DND-41 (cell line): ENCODE measurements around the gene AHNAK.

Experiments used
- ATAC-seq: fragments of 200-7000 bp; cut with Tn5 transposase; 3 replicates; pipeline ENCODE4 v1.9.1; 2021; ENCODE audit warnings: low read depth; ENCODE audit not compliant: insufficient read depth
- DNase-seq: peaks from one replicate; pipeline ENCODE4 v3.0.0-alpha.2; 2020
- H2AFZ ChIP-seq: 2 replicates; pipeline ENCODE4 v1.6.0; 2012; ENCODE audit warnings: low read depth, low read length
- H3K27ac ChIP-seq: 2 replicates; pipeline ENCODE4 v1.5.1; 2012; ENCODE audit warnings: low read length, inconsistent platforms
- H3K27me3 ChIP-seq: fragments of 200-600 bp; sonication (generic); 2 replicates; pipeline ENCODE4 v1.6.0; 2012; ENCODE audit warnings: low read length, mild to moderate bottlenecking, inconsistent platforms; ENCODE audit not compliant: insufficient read depth, poor library complexity
- H3K36me3 ChIP-seq: 2 replicates; pipeline ENCODE4 v1.5.1; 2012; ENCODE audit warnings: low read length, inconsistent platforms; ENCODE audit not compliant: insufficient read depth
- H3K4me1 ChIP-seq: 2 replicates; pipeline ENCODE4 v1.5.1; 2012; ENCODE audit warnings: mild to moderate bottlenecking, low read length; ENCODE audit not compliant: insufficient read depth
- H3K4me2 ChIP-seq: 2 replicates; pipeline ENCODE4 v1.6.0; 2012; ENCODE audit warnings: mild to moderate bottlenecking, moderate library complexity, low read length, inconsistent platforms; ENCODE audit not compliant: insufficient read depth
- H3K4me3 ChIP-seq, 2 experiments: fragments of 200-600 bp in 1 of 2; shearing (Covaris generic) in 1 of 2; 2 replicates each; pipeline ENCODE4 v1.5.1; 2012 to 2016; ENCODE audit warnings: inconsistent platforms in 2 of 2, low read length in 2 of 2, mild to moderate bottlenecking in 2 of 2, low read depth in 1 of 2, moderate library complexity in 1 of 2
- H3K79me2 ChIP-seq: 2 replicates; pipeline ENCODE4 v1.6.0; 2012; ENCODE audit warnings: low read length, inconsistent platforms; ENCODE audit not compliant: insufficient read depth
- H3K9ac ChIP-seq: 2 replicates; pipeline ENCODE4 v1.6.0; 2012; ENCODE audit warnings: low read depth, mild to moderate bottlenecking, inconsistent platforms, low read length, moderate library complexity
- H3K9me3 ChIP-seq: 2 replicates; pipeline ENCODE4 v1.5.1; 2012; ENCODE audit warnings: low read length, moderate library complexity, mild to moderate bottlenecking, inconsistent platforms; ENCODE audit not compliant: insufficient read depth, severe bottlenecking
- H4K20me1 ChIP-seq: 2 replicates; pipeline ENCODE4 v1.6.0; 2012; ENCODE audit warnings: low read length; ENCODE audit not compliant: insufficient read depth
- EZH2 ChIP-seq: IDR thresholded peaks from 3 replicates; pipeline ENCODE4 v1.6.1; 2012; ENCODE audit warnings: borderline replicate concordance, low read depth, mild to moderate bottlenecking, moderate library complexity, low read length, inconsistent platforms; ENCODE audit not compliant: severe bottlenecking
- TF ChIP-seq, protein P1 (sequence below): IDR thresholded peaks from 2 replicates; pipeline ENCODE4 v1.5.1; 2012; ENCODE audit warnings: borderline replicate concordance, low read length, moderate library complexity, mild to moderate bottlenecking; ENCODE audit not compliant: poor library complexity, severe bottlenecking; ENCODE audit errors: extremely low read depth

Gene AHNAK

DNA sequence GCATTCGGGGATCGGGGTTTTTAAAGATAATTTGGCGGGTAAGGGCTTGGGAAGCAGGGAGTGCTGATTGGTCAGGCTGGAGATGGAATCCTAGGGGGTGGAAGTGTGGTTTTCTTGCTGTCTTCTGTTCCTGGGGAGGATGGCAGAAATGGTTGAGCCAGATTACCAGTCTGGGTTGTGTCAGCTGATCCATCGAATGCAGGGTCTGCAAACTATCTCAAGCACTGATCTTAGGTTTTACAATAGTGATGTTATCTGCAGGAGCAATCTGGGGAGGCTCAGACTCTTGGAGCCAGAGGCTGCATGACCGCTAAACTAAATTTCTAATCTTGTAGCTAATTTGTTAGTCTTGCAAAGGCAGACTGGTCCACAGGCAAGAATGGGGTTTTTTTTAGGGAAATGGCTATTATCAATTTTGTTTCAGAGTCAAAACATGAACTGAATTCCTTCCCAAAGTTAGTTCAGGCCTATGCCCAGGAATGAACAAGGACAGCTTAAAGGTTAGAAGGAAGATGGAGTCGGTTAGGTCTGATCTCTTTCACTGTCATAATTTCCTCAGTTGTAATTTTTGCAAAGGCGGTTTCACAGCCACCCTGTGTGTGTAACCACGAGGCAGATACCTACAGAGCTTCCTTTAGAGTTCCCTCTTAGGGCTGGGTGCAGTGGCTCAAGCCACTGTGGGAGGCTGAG, 117.6 kb downstream of the AHNAK start:
- ATAC-seq (no peak), DNase-seq (no peak)
- Histone ChIP-seq H3K27me3 (peaks cover 9% of the 10 kb centered on the region), H3K4me1 (peaks cover 3% of the 10 kb centered on the region; the same call in 1 of the 2 replicates), H3K9me3 (no peaks in the 10 kb centered on the region), H3K36me3 (no peaks in the 10 kb centered on the region), H3K4me3 (no peak overlapping the region), H4K20me1 (no peaks in the 10 kb centered on the region), H2AFZ (no peak overlapping the region), H3K79me2 (no peaks in the 10 kb centered on the region), H3K9ac (no peak overlapping the region), H3K4me2 (no peak overlapping the region), H3K27ac (no peak overlapping the region)
- TF ChIP-seq, protein P1, sequence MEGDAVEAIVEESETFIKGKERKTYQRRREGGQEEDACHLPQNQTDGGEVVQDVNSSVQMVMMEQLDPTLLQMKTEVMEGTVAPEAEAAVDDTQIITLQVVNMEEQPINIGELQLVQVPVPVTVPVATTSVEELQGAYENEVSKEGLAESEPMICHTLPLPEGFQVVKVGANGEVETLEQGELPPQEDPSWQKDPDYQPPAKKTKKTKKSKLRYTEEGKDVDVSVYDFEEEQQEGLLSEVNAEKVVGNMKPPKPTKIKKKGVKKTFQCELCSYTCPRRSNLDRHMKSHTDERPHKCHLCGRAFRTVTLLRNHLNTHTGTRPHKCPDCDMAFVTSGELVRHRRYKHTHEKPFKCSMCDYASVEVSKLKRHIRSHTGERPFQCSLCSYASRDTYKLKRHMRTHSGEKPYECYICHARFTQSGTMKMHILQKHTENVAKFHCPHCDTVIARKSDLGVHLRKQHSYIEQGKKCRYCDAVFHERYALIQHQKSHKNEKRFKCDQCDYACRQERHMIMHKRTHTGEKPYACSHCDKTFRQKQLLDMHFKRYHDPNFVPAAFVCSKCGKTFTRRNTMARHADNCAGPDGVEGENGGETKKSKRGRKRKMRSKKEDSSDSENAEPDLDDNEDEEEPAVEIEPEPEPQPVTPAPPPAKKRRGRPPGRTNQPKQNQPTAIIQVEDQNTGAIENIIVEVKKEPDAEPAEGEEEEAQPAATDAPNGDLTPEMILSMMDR = no peak
- TF ChIP-seq EZH2 = no peak

DNA sequence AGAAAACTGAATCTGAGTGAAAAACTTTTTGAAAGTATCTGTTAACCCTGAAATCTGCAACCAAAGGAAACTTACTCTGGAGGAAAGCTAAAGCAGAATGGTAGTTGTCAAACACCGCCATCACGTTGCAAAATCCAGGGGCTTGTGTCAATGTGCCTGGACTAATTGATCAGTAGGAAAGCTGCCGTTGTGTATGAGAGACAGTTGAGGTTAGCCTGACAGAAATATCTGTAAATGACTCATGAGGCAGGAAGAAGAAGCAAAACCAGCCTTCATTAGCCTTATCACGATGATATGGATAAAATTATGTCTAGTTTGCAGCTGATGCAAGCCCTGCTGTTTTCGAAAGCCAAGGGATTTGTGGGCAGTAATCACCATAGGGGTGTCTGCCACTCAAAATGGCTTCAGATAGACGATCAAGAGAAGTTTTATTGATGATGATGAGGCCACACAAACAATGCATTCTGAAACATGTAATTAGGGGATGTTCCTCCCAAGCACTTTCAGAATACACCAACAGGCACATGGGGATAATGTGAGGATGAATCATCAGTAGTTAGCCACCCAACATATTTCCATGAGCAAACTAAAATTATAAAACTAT, 118.9 kb downstream of the AHNAK start:
- no peak for DNase-seq
- Histone ChIP-seq H3K9me3 (no peaks in the 10 kb centered on the region), H3K27me3 (peaks cover 13% of the 10 kb centered on the region), H3K79me2 (no peaks in the 10 kb centered on the region), H2AFZ (no peak overlapping the region), H3K36me3 (no peaks in the 10 kb centered on the region), H4K20me1 (no peaks in the 10 kb centered on the region), H3K27ac (no peak overlapping the region), H3K4me1 (peaks cover 3% of the 10 kb centered on the region; the same call in 1 of the 2 replicates), H3K4me3 (no peak overlapping the region), H3K4me2 (no peak overlapping the region), H3K9ac (no peak overlapping the region)
- TF ChIP-seq EZH2 = no peak
- TF ChIP-seq, protein P1 = no peak
- no peak for ATAC-seq

DNA sequence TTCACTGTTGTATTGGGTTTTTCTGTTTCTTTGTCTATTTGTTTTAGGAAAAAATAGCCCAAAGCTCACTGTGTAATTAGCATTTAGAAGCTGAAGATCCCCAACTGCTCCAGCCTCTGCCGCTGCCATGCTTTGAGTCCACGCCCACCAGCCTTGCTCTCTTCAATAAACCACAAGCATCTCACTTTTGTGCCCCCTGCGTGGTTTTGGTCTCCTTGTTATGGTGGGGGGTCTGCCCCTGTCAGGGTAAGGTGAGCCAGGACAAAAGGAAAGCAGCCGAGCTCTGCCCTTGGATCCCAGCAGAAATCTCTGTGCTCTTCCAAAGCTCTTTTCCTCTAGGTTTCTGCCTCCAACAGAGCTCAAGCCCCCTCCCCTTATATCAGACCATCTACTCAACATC, 123.6 kb downstream of the AHNAK start:
- Histone ChIP-seq H3K27me3 (peaks cover 18% of the 10 kb centered on the region), H3K36me3 (no peaks in the 10 kb centered on the region), H4K20me1 (no peaks in the 10 kb centered on the region), H3K9ac (no peak overlapping the region), H3K79me2 (no peaks in the 10 kb centered on the region), H3K4me3 (no peak overlapping the region), H3K9me3 (no peaks in the 10 kb centered on the region), H2AFZ (no peak overlapping the region), H3K27ac (no peak overlapping the region), H3K4me2 (no peak overlapping the region), H3K4me1 (peaks cover 3% of the 10 kb centered on the region; the same call in 1 of the 2 replicates)
- TF ChIP-seq EZH2 = no peak
- TF ChIP-seq, protein P1 = no peak
- DNase-seq (no peak), ATAC-seq (no peak)
